HG03460 (cell line): ENCODE results near the gene GSTA3.
"Not testable (repeated sequence)": the region's sequence is repeated elsewhere in the genome, so short reads cannot be mapped to it uniquely, and the experiment has no call there.

Experiments
- ATAC-seq: cut with Tn5 transposase; IDR thresholded peaks from one replicate; pipeline ENCODE4 v1.9.1; 2021; ENCODE audit not compliant: unreplicated experiment

GSTA3 gene

DNA sequence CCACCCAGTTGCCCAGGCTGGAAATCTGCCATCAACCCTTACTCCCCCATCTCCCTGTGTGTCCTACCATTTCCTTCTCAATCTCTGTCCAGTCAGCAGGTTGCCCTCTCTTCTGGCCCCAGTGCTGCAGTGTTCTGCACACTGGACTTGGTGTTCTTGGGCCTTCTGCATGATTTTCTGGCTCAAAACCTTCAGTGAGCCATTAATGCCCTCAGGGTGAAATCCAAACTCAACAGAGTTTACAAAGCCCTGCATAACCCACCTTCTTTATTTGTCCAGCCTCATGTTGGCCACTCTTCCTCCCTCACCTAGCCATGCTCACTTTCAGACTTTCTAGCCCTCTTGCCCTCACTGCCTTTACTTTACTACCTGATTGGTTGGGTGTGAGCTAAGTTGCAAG is 5.0 kb upstream of the GSTA3 start:
- no peak for ATAC-seq

DNA sequence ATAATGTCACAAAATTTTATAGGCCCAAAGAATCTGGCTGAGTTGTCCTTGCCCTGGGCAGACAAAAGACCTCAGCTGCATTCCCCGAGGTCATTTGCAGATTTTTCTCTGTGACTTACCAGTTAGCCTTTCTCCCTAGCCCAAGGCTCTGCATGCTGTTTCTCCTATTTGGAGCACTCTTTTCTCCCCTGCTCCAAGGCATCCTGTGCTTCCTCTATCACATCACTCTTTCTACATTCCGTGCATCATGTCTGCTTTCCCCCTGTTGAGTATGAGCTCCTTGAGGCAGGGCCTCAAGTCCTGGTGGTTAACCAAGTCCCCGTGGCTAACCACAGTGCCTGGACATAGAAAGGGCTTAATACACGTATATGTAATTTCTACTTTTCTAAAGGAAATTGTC is 593 bp upstream of the GSTA3 start:
- no peak for ATAC-seq

DNA sequence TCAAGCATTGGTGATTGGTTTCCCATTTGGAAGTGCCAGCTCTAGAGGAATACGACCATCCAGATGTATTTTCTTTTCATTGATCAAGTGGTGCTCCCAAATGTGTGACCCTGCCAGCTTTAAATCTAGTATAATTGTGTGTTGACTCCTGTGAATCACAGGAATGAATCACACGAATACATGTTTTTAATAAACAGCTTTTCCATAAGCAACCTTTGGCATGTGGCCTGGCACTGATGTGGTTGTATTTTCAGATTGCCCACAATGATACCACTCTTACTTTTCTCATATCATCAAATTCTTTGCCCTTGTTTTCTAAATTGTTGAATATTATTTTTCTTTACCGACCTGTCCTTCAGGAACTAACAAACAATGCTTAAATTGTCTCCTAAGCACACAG is 367 bp downstream of the GSTA3 start:
- no peak for ATAC-seq

DNA sequence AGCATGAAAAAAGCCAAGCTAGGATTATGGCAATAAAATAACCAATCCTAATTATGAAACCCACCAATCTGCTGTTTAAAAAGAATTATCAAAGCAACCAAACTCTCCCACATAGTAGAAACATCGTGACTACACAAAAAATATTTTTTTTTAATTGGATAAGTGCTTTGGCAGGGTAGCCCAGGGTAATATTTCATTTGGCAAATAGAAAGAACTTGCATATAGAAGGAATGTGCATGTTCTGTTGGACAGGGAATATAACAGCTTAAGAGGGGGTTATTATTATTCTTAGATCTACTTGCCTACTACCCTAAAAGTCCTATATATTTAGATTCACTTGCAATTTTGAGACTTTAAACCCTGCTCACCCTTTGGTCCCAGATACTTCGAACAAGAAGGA is 972 bp downstream of the GSTA3 start:
- ATAC-seq, result no peak

DNA sequence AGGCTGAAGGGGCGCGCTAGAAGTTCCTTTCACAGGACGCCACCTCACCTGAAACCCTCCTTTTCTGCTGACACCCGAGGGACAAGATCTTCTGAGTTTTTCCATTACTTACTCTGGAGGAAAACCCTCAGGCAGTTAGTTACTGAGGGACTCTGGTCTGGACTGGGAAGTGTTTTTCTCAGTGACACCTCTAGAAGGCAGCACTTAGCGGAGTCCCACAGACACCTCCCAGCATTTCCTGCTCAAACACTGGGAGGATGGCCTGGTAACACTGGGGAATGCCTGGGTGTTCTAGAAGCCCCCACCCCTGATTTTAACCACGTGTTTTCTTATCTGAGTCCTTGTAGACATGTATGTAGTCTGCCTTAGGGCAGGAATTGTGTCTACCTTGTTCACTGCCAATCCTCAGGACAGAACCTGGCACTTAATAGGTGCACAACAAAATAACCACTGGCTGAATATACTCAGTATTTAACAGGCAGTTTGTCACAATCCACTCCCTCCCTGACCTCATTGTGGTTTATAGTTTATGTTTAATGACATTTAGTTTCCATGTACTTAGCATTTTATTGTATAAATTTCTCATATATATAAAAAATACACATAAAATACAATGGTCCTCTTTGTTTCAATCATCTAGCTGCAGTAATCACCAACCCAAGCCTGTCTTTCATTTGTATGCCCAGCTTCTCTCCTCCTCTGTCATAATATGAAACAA is 4.8 kb downstream of the GSTA3 start:
- no peak for ATAC-seq

DNA sequence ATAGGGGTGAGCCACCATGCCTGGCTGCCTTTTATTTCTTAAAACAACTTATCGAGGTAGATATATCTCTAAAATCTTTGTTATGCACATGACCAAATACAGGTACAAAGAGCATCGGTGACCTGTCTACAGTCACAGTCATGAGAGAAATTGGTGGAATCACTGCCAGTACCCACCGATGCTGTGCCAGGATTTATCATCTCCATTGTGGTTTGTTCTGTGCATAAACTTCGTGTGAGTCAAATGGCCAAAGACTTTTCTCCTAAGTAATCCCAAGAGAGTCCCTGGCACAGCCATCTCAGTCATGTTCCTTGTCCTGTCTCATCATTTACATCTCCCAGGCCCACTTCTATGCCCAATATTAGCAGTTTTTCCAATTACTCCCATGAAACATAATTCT is 9.0 kb downstream of the GSTA3 start:
- ATAC-seq, result no peak

DNA sequence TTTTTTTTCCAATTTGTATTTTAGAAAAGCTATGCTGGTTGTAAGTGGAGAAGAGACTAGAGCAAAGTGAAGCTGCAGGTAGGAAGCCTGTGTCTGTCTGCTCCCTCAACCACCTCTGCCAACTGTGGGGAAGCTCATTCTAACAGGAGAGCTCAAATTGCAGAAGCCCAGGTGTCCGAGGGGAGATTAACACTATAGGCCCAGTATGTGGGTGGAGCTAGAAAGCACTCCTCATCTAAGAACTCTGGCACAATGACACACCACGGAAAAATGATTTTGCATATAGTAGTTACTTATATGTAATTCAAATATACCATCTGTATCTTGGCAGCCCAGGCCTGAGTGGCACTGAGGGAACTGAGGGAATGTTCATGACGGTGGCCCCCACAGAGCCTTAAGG is 13.7 kb downstream of the GSTA3 start:
- ATAC-seq, result not testable (repeated sequence)

DNA sequence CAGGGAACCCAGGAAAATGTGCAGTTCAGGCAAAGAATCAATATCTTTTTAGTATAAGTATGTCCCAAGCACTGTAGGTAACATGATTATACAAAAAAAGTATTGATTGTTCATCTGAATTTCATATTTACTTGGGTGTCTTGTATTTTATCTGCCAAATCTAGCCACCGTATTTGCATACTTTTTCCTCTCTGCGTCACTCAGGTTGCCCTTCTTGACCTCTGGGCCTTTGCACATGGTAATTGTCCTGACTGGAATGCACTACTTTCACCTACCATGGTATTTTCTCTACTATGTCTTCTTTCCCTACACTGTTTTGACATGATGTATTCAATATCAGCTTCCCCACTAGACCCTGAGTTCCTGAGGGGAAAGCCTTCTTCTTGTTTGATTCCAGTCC is 15.2 kb downstream of the GSTA3 start:
- ATAC-seq, result no peak

DNA sequence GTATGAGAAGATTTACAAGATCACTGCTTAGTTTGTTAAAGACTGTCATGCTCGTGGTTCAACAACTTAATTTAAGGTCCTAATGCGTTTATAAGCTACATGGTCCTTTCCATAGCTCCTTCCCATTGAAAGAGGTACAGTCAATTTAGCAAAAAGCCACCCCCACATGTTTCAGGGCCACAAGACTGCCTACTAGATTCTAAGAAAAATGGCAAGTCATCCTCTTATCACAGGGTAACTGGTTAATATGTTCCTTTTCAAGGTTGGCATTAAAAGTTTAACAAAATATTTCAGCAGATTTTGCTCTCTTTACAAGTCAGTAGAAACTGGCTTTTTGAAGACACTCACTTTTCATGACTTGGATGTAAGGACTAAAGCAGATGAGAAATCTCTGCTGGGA is 15.7 kb downstream of the GSTA3 start:
- no peak for ATAC-seq

DNA sequence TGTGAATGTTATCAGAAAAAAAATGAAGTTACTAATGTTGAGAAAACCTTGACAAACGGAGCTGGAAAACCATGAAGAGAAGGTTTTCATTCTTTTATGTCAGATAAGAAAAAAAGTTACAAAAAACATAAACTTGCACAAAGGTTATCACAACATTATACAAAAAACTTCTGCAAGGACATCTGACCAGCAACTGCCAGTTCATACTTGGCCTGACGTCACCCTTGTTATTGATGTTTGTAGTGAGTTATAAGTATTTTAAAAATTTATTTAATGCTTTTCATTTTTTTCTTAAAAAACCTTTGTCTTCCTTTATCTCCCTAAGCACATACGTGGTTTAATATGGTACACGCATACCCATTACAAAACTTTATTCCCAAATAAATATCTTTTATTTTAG is 16.3 kb downstream of the GSTA3 start:
- ATAC-seq, result no peak

DNA sequence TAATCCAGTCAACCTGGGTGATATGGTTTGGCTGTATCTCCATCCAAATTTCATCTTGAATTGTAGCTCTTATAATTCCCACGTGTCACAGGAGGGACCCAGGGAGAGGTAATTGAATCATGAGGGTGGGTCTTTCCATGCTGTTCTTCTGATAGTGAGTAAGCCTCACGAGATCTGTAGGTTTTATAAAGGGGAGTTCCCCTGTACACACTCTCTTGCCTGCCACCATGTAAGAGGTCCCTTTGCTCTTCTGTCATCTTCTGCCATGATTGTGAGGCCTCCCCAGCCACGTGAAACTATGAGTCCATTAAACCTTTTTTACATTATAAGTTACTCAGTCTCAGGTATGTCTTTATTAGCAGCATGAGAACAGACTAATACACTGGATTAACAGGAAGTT is 19.5 kb downstream of the GSTA3 start:
- no peak for ATAC-seq

DNA sequence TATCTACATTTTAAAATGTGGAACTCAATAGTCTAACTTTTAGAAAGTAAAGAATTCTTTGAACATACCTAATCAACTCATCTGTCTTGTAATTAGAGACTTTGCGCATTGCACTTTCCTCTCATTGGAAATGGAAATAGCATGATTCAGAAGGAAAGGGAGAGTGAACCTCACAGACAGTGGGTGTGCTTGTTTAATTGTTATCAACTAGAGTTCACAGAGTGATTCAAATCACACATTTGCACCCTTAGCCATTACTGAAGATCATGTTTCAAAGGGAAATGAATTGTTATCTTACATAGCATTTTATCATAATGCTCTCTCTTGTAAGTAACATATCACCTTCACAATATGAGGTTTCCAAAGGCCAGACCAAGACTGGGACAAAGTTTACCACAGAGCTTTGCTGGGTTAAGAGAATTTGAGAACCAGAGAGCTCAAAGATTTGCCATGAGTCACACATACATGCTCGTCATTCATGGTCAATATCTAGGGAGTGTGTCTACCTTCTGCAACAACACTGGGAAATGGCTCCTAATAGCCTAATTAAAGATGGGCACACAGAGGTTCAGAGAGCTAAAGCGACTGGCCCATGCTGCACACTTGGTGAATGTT is 21.5 kb downstream of the GSTA3 start:
- ATAC-seq, result no peak

DNA sequence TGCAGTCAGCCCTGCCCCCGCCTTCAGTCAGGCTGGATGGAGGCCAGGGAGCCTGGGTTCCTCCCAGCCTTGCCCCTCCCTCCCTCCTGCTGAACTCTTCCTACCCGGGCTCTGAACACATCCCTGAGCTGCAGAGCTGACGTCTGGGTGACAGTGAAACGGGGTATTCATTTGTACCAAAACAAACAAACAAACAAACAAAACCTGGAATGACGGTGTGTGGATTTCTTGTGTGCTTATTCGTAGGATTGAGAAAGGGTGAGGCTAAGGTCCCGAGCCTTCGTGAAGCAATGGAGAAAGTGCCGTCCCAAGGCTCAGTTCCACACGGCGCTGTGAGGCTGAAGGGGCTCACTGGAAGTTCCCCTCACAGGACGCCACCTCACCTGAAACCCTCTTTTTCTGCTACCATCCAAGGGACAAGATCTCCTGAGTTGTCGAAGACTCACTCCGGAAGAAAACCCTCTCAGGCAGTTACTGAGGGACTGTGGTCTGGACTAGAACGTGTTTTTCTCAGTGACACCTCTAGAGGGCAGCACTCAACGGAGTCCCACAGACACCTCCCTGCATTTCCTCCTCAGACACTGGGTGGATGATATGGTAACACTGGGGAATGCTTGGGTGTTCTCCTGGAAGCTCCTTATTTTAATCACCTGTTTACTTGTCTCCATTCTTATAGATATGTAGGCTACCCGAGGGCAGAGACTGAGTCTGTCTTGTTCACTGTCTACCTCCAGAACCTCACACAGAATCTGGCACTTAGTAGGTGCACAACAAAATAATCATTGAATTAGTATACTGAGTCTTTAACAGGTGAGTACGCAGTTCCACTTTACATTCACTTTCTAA is 27.3 kb downstream of the GSTA3 start:
- ATAC-seq, result peak; percentile 99

DNA sequence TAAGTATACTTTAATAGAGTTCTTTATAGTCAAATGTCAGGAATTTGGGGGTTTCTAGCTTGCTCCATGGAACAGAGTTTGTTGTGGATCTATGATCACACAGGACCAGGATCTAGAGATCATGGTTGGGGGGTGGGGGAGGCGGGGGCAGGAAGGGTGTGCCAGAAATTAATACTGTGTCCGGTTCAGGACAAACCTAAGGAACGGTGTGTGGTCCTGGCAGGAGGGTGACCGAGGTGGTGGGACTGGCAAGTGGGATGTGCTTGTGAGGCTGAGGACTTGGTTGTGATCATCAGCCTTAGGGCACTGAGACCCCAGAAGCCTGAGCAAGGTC is 27.9 kb downstream of the GSTA3 start:
- ATAC-seq, result peak; percentile 11

DNA sequence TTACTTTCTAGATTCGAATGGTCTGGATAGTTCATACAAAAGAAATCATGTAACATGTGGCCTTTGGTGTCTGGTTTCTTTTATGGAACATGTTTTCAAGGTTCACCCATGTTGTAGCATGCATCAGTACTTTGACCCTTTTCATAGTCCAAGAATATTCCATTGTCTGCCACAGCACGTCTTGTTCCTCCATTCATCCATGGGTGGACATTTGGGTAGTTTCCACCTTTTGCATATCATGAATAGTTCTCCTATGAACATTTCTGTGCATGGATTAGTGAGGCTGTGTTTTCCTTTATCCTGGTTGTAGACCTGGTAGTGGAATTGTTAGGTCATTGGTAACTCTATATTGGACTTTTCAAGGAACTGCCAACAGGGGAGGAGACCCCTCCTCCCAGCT is 31.7 kb downstream of the GSTA3 start:
- no peak for ATAC-seq

DNA sequence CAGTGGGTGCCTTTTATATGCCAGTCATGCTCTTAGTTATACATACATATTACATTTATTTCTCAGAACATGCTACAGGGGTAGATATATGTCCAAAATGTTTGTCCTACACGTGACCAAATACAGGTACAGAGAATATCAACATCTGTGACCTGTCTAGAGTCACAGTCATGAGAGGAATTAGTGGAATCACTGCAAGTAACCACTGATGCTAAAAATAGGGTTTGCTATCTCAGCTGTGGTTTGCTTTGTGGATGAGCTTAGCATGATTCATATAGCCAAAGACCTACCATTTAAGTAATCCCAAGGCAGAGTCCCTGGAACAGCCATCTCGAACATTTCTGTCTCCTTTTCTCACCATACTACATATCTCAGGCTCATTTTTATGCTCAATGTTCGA is 32.3 kb downstream of the GSTA3 start:
- no peak for ATAC-seq

DNA sequence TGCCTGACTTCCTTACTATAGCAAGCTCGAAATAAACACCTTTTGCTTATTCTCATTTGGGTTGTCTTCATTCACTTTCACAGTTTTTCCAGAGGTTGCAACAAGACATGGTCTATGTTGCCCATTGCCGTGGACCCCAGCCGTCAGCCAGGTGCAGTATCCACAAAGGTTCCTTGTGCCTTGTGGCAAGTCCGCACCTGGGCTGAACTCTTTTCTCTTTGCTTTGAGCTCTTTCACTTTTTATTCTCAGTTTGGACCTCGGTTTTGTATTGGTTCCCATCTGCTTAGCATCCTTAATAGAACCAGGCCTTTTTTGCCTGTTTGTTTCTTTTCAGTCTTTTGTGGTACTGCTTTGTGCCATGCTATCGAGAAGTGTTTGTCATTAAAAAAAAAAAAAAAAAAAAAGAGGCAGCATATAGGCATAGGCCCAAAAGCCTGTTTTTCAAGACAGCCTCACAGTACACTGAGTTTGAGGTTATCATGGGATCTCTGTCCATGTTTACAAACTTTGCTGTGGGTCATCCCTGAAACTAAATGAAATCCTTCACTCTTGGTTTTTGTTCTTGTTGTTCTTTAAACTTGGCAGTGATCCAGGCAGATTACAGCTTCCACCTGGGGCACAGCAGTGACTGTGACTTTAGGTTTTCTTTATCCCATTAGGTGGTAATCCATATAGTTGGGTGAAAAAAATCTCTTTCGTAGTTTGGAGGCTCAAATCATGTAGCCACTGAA is 33.3 kb downstream of the GSTA3 start:
- no peak for ATAC-seq

DNA sequence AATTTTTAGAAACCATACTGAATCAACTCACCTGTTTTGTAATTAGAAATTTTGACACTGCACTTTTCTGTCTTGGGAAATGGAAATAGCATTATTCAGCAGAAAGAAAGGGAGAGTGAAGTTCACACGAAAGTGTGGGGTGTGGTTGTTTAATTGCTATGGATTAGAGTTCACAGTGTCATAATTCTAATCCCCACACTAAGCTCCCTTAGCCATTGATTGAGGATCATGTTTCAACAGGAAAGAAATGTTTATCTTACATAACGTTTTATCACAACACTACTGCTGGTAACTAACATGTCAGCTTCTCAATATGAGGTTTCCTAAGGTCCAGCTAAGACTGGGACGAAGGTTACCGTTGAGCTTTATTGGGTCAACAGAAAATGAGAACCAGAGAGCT is 37.5 kb downstream of the GSTA3 start:
- ATAC-seq, result no peak

DNA sequence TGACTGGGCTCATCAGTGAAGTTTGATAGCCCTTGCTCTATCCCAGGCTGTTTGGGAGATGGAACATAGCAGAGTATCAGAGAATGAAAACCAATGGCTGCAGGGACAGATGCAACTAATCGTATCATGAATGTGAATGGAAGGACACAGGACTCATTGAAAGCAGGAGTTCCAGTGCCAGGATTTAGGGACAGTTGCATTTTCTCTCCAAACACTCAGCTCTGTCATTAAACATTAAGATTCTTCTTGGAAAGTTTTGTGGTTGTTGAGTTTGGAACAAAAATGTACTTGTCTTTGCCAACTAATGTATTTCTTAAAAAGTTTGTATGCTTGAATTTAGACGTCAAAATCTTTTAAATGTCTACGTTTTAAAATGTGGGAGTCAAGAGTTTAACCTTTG is 37.9 kb downstream of the GSTA3 start:
- no peak for ATAC-seq

DNA sequence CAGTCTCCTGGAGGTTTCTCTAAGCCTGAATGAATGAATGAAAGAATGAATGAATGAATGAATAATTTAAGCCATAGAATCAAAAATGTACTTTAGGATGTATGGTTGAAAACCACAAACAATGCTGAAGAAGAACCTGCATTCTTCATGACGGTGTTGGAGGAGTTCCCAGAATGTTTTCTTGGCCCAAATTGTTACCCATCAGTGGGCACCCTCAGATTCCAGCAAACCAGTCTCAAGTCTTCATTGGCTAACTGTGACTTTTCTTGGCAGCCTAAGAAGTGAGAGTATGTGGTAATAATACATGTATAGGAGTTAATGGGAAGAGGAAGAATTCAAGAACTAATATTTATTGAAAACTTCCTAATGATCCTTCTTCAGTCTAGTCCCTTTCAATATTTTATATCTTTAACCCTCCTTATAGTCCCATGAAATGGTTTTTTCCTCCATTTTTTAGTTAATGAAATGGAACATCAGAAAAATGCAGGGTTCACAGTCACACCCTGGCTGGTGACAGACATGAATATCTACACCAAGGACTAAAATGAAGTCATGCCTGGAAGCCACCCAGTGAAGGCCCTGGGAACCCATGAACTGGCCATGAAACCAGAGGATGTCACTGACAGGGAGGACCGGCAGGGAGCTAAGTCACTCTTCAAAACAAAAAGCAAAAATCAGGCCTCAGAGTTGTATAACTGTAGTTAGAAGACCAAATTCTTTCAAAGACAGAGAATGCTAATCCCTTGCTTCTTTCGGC is 39.0 kb downstream of the GSTA3 start:
- ATAC-seq, result not testable (repeated sequence)

DNA sequence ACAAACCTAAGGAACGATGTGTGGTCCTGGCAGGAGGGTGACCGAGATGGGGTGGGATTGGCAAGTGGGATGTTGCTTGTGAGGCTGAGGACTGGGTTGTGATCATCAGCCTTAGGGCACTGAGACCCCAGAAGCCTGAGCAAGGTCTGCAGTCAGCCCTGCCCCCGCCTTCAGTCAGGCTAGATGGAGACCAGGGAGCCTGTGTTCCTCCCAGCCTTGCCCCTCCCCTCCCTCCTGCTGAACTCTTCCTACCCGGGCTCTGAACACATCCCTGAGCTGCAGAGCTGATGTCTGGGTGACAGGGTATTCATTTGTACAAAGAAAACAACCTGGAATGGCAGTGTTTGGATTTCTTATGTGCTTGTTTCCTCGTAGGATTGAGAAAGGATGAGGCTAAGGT is 40.6 kb downstream of the GSTA3 start:
- ATAC-seq, result not testable (repeated sequence)
